Central memory CD4-positive, alpha-beta T cell (primary cell): ENCODE results near the gene RBFOX2.
A peak's percentile ranks its signal among the peaks of the same experiment; 100 is the strongest.
"Not testable (repeated sequence)": the region's sequence is repeated elsewhere in the genome, so short reads cannot be mapped to it uniquely, and the experiment has no call there.

Experiments used
- DNase-seq: peaks from one replicate; pipeline ENCODE4 v3.0.0; 2022

RBFOX2 gene

GRCh38 chr22:36039125-36039524 lies 10.5 kb upstream of the RBFOX2 start:
- DNase-seq, result no peak

GRCh38 chr22:36037102-36037758 lies 8.6 kb upstream of the RBFOX2 start:
- DNase-seq, result no peak

- DNase-seq, result no peak
Measured at GRCh38 chr22:36036167-36036624, 7.6 kb upstream of the RBFOX2 start.

- DNase-seq, result no peak
Measured at GRCh38 chr22:36032611-36033010, 4.0 kb upstream of the RBFOX2 start.

GRCh38 chr22:36029406-36029755 lies 757 bp upstream of the RBFOX2 start:
- no peak for DNase-seq

GRCh38 chr22:36027935-36028645 lies 534 bp downstream of the RBFOX2 start:
- DNase-seq, result peak; percentile 6

- no peak for DNase-seq
Measured at GRCh38 chr22:36027579-36027934, 1.1 kb downstream of the RBFOX2 start.

- no peak for DNase-seq
Measured at GRCh38 chr22:36026741-36027140, 1.9 kb downstream of the RBFOX2 start.

GRCh38 chr22:36022697-36023096 lies 5.9 kb downstream of the RBFOX2 start:
- DNase-seq, result no peak

- no peak for DNase-seq
Measured at GRCh38 chr22:36022162-36022561, 6.5 kb downstream of the RBFOX2 start.

GRCh38 chr22:36021606-36022153 lies 6.9 kb downstream of the RBFOX2 start:
- no peak for DNase-seq

GRCh38 chr22:36020865-36021264 lies 7.8 kb downstream of the RBFOX2 start:
- not testable (repeated sequence) for DNase-seq

- no peak for DNase-seq
Measured at GRCh38 chr22:36017651-36018091, 11.0 kb downstream of the RBFOX2 start.

- no peak for DNase-seq
Measured at GRCh38 chr22:36016684-36017083, 11.9 kb downstream of the RBFOX2 start.

GRCh38 chr22:36015811-36016529 lies 12.7 kb downstream of the RBFOX2 start:
- DNase-seq, result no peak

- DNase-seq, result no peak
Measured at GRCh38 chr22:36015155-36015810, 13.3 kb downstream of the RBFOX2 start.

GRCh38 chr22:36014546-36015074 lies 14.0 kb downstream of the RBFOX2 start:
- DNase-seq, result no peak

GRCh38 chr22:36012332-36012731 lies 16.3 kb downstream of the RBFOX2 start:
- no peak for DNase-seq

GRCh38 chr22:36010882-36011281 lies 17.7 kb downstream of the RBFOX2 start:
- no peak for DNase-seq

GRCh38 chr22:36010090-36010489 lies 18.5 kb downstream of the RBFOX2 start:
- DNase-seq, result no peak

GRCh38 chr22:36009085-36009484 lies 19.5 kb downstream of the RBFOX2 start:
- DNase-seq, result no peak

GRCh38 chr22:36008565-36008964 lies 20.1 kb downstream of the RBFOX2 start:
- no peak for DNase-seq

- no peak for DNase-seq
Measured at GRCh38 chr22:36008131-36008530, 20.5 kb downstream of the RBFOX2 start.
